ENCODE results near the gene ETV6. TPM values are rescaled to one million over a fixed set of nuclear protein-coding genes. Genes with fewer than 3 reads are reported as not detected.

ETV6 gene
- total RNA-seq, 4 donors from 2014 or later: 7.6 to 45.5 (median 8.2) TPM

DNA sequence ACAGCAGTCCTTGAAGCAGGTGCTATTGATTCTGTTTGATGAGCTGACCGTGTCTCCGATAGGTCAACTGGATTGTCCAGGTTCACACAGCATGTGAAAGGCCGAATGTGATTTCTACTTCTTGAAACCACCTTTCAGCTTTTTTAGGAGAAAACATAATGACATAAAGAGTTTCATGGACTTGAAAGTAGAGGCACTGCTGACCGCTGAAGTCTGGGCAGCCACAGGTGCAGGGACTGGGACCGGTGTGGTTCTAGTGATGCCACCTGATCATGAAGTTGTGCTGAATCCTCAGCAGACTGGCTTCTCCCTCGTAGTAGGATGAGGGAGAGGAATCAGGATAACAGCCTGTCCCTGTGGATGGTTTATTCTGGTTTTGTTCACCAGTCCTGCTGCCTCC, 108.1 kb downstream of the ETV6 start:
- peak overlapping the region; percentile 80 to 88 for H3K27ac ChIP-seq
- H3K27me3 ChIP-seq: no peaks in the 10 kb centered on the region

DNA sequence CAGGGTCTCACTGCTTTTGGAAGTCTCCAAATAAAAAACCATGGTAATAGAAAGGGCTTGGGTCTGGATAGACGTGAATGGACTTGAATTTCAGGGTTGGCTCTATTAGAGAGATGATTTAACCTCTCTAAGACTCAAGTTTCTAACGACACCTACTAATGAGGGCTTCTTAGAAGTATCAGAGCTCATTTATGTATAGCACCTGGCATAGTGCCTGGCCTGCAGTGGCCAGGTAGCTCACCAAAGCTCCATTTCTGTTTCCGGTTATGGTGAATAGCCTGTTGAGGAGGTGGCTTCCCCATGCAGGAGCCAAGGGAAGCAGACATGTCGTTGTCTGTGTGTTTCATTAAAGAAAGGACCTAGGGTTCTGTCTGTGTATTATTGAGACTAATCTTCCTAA, 108.6 kb downstream of the ETV6 start:
- H3K4me3 ChIP-seq: no peak overlapping the region
- TF ChIP-seq, protein P1, sequence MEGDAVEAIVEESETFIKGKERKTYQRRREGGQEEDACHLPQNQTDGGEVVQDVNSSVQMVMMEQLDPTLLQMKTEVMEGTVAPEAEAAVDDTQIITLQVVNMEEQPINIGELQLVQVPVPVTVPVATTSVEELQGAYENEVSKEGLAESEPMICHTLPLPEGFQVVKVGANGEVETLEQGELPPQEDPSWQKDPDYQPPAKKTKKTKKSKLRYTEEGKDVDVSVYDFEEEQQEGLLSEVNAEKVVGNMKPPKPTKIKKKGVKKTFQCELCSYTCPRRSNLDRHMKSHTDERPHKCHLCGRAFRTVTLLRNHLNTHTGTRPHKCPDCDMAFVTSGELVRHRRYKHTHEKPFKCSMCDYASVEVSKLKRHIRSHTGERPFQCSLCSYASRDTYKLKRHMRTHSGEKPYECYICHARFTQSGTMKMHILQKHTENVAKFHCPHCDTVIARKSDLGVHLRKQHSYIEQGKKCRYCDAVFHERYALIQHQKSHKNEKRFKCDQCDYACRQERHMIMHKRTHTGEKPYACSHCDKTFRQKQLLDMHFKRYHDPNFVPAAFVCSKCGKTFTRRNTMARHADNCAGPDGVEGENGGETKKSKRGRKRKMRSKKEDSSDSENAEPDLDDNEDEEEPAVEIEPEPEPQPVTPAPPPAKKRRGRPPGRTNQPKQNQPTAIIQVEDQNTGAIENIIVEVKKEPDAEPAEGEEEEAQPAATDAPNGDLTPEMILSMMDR (IDR thresholded peaks at IDR 0.05): no peak
- no peak for TF ChIP-seq POLR2A (IDR thresholded peaks at IDR 0.05)
- DNase-seq: no peak
- peaks cover 0 to 13% of the 10 kb centered on the region in 2 donors for H3K4me1 ChIP-seq
- intact Hi-C loops (cut with DNase I; ENCODE audit: low total_unique reads): no loop called here
- peak overlapping the region; percentile 80 to 88 for H3K27ac ChIP-seq
- H3K36me3 ChIP-seq: no peaks in the 10 kb centered on the region
- no peaks in the 10 kb centered on the region for H3K9me3 ChIP-seq
- H3K27me3 ChIP-seq: no peaks in the 10 kb centered on the region

More for the DNA sequence above, 108.1 kb downstream of the ETV6 start:
- intact Hi-C loops (cut with DNase I; ENCODE audit: low total_unique reads): no loop called here
- DNase-seq: no peak
- H3K9me3 ChIP-seq: no peaks in the 10 kb centered on the region
- no peak overlapping the region for H3K4me3 ChIP-seq
- no peak for TF ChIP-seq POLR2A (IDR thresholded peaks at IDR 0.05)
- TF ChIP-seq, protein P1 (IDR thresholded peaks at IDR 0.05): no peak
- peaks cover 0 to 13% of the 10 kb centered on the region in 2 donors for H3K4me1 ChIP-seq
- no peaks in the 10 kb centered on the region for H3K36me3 ChIP-seq

DNA sequence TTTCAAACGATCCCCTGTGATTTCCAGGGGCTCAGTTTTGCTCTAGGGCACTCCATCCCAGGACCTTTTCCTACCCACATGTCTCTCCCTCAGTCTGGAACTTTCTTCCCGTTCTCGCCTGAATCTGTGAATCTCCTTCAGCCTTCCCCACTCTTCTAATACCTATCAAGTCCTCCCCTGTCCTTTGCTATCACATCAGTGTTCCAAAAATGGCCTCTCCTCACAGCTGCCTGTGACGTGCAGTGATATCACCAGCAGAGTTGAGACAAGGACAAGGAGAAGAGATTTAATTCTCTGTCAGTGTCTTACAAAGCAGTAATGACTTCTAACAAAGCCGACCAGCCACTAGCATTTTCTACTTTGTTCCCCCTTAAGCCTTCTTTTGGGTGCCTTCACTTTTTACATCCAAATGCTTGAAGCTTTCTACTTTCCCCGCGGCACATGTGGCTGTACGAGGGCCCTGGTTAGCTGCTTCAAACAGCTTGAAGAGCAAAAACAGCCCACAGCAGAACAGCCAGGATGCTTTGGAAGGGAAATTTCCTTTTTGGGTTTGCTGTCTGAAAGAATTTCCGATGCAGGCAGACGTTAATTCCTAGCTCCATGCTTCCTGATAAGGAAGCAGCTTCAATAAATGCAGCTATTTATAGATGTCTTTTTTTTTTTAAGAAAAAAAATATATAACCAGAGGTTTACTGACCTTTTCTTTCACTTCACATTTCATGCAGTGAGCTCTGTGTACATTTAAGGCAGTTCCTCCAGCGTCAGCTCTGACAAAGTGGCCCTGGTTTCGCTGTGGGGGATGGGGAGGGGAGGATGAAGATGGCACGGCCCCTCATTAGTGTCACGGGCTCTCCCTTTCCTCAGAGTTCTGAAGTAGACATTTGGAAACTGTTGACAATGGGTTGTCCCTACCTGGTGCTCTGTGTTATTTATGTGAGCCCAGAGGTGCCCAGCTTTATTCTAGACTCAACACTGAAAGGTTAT, 109.3 kb downstream of the ETV6 start:
- Histone ChIP-seq H3K4me1 (peaks cover 0 to 13% of the 10 kb centered on the region in 2 donors), H3K27me3 (no peaks in the 10 kb centered on the region), H3K36me3 (no peaks in the 10 kb centered on the region), H3K9me3 (no peaks in the 10 kb centered on the region), H3K27ac (peak overlapping the region; percentile 80 to 88), H3K4me3 (no peak overlapping the region)
- intact Hi-C loops (cut with DNase I; ENCODE audit: low total_unique reads): no loop called here
- peak in 1 of 2 donors; percentile 46 for DNase-seq
- TF ChIP-seq, protein P1 (IDR thresholded peaks at IDR 0.05): no peak
- TF ChIP-seq POLR2A (IDR thresholded peaks at IDR 0.05): no peak

DNA sequence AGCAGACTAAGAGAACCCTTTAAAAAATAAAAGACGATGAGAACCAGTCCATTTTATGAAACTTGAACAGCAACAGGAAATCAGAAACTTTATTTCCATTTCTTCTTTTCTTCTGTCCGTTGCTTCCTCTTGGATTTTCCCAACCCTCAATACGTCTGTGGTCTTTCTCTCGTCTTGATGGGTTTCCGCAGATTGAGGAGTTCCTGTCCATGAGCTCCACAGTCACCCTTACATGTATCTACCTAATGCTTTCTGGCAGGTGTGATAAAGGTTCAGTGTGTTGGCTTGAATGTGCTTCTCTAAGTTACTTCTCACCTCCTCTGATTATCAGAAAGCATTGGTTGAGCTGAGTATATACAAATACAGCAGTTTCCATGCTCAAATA, 110.0 kb downstream of the ETV6 start:
- Histone ChIP-seq H3K27me3 (no peaks in the 10 kb centered on the region), H3K36me3 (no peaks in the 10 kb centered on the region), H3K9me3 (no peaks in the 10 kb centered on the region), H3K4me3 (no peak overlapping the region), H3K27ac (peak overlapping the region; percentile 80 to 88), H3K4me1 (peaks cover 0 to 19% of the 10 kb centered on the region in 2 donors)
- no peak for DNase-seq
- intact Hi-C loops (cut with DNase I; ENCODE audit: low total_unique reads): no loop called here
- no peak for TF ChIP-seq POLR2A (IDR thresholded peaks at IDR 0.05)
- TF ChIP-seq, protein P1 (IDR thresholded peaks at IDR 0.05): no peak

DNA sequence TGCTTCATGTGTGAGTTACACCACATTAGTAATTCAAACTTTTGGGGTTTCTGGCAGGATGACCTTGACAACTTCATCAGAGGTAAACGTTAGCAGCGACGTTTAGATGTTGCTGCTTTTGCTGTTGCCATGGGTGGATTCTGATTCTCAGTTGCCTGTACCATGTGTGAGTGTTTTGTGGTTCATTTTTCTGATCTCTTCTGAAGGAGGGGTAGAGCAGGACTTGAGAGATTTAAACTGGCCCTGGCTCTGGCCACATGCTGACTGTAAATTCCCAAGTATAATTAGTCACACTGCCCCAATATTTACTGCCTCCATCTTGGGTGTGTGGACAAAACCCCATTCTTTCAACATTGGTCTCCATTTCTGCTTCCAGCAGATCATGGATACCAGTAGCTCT, 110.4 kb downstream of the ETV6 start:
- Histone ChIP-seq H3K27me3 (no peaks in the 10 kb centered on the region), H3K4me3 (no peak overlapping the region), H3K9me3 (no peaks in the 10 kb centered on the region), H3K4me1 (peaks cover 0 to 20% of the 10 kb centered on the region in 2 donors), H3K27ac (peak overlapping the region; percentile 80 to 88), H3K36me3 (no peaks in the 10 kb centered on the region)
- intact Hi-C loops (cut with DNase I; ENCODE audit: low total_unique reads): no loop called here
- TF ChIP-seq, protein P1 (IDR thresholded peaks at IDR 0.05): no peak
- no peak for TF ChIP-seq POLR2A (IDR thresholded peaks at IDR 0.05)
- DNase-seq: no peak

All from uterus (tissue), 4 donors.